ENCODE data around the gene KRT86.

Gene KRT86

DNA sequence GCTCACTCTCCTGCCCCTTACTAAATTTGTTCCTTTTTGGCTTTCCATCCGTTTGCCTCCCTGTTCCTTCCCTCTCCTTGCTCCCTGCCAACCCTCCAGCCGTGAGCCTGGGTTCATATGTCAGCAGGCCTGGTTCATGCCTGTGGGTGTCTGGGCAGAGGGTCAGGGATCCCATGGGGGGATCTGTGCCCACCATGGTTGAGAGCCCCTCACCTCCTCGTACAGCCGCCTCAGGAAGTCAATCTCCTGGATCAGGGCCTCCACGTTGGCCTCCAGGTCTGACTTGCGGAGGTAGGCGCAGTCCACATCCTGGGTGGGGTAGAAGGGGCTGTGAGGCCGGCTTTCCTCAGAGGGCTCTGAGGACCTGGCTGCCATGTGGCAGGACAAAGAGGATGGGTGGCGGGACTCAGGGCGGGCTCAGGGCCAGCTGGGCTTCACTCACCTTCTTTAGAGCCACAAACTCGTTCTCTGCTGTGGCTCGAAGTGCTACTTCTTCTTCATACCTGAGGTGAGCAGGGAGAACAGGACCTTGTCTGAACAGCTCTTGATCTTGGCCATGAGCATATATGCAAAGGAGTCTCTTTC, 43.1 kb downstream of the KRT86 start:
- no peak for DNase-seq

DNA sequence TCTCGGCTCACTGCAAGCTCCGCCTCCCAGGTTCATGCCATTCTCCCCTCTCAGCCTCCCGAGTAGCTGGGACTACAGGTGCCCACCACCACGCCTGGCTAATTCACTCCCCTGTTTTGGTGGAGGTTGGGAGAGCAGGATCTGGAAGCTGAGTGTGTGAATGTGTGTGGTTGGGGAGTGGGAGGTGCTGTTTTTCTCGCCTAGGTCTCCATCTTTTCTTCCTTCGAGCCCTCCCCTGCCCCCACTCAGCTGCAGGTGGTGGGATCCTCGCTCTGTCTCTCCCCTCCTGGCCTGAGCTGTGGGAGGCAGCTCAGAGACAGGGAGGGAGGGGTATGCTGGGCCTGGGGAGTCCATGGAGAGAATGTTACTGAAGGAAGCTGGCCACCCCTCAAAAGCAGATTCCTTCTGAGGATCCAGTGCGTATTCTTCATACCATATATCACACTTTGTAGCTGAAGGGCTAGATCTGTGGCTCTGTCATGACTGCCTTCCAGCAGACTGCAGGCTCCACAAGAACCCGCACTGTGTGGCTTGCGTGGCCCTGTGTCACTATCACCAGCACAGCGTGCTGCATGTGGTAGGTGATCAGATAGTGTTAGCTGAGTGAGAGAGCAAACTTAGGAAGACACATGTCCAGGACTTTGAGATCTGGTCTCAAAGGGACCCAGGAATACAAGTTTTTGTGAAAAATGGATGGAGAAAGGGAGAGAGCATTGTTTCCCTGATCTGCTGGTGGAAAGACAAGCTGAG, 44.0 kb downstream of the KRT86 start:
- DNase-seq, result no peak

DNA sequence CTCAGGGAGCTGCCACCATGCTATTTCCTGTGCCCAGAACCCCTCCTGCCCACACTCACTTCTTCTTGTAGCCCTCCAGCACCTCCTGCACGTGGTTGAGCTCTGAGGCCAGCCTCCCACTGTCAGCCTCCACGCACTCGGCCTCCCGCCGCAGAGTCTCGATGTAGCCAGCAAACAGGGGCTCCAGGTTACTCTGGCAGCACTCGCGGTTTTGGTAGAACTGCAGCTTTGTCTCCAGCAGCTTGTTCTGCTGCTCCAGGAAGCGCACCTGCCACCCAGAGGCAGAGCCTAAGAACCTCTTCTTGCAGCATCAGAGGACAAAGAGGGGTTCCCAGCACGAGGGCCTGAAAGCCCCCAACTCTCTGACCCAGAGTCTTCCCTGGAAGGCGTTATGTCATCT, 44.7 kb downstream of the KRT86 start:
- DNase-seq, result no peak

DNA sequence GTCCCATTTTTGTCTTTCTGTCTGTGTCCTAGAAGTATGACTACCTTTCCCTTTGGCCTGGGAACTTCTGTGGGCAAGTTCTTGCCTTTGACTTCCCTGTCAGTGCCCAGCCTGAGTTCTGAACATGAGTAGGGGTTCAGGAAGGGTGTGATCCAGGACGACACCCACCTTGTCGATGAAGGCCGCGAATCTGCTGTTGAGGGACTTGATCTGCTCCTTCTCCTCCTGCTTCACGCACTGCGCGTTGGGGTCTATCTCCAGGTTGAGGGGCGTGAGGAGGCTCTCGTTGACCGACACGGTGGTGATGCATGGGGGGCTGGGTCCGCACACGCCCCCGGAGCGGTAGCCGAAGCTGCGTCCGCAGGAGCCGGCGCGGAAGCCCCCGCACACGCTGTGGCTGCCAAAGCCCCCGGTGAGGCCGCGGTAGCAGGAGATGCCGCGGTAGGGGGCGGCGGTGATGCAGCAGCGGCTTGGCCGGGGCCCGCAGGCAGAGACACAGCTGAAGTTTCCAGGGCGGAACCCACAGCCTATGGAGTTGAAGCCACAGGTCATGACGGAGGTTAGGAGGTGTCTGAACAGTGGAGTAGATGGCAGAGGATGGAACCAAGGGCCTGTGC, 46.4 kb downstream of the KRT86 start, which contains the start of gene KRT83:
TSS of gene KRT83 (minus strand) at position 615 of the 617 bp plus-strand sequence. CDS start at position 552, 63 bp downstream.
- DNase-seq, result no peak

DNA sequence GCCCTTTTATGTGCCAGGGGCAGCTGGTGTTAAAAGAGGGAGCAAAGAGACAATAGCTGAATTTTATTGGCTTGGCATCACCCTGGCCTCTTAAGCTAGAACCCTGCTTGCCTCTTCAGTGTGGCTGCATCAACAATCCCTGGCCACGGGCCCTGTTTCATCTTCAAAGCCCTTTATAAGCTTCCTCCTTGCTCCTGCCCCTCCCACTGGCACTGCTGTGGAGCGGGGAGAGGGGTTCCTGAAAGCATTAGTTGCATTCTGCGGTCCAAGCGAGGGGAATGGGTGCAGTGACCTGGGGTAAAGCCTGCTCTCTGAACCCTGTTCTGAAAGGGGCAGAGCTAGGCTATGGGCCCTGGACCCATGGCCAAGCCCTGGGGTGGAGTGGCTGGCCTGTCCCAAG, 47.0 kb downstream of the KRT86 start:
- DNase-seq, result no peak

DNA sequence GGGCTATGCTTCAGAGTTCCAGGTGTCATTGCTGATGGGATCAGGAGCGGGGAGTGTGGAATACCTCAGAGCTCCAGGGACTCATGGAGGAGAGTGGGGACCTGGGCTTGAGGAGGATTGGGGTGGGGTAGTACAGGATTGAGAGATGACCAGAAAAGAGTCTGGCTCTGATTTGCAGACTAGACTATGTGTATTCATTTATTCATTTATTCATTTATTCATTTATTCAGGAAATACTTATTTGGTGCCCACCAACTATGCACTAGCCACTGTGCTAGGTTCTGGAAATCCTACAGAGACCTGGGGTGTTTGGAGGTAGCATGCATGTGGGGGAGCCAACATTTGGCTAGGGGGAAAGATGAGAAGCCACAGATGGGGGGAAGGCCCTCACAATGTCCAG, 47.6 kb downstream of the KRT86 start:
- no peak for DNase-seq

DNA sequence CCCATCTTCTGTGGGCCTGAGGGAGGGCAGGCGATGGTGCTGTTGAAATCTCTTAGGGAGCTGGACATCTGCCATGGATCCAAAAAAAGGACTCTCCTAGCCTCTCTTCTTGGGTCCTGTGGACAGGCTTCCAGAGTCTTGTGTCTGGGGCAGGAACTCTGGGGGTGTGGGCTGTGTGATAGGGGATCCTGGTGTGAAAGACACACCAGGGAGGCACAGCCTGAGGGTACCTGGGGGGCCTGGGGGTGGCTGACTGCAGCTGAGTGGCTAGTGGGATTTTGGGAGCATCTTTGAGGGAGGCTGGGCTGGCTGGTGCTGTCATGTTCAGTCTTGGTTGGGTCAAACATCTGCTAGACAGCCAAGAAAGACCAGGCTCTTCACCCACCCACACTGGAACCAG, 48.6 kb downstream of the KRT86 start:
- DNase-seq, result no peak

DNA sequence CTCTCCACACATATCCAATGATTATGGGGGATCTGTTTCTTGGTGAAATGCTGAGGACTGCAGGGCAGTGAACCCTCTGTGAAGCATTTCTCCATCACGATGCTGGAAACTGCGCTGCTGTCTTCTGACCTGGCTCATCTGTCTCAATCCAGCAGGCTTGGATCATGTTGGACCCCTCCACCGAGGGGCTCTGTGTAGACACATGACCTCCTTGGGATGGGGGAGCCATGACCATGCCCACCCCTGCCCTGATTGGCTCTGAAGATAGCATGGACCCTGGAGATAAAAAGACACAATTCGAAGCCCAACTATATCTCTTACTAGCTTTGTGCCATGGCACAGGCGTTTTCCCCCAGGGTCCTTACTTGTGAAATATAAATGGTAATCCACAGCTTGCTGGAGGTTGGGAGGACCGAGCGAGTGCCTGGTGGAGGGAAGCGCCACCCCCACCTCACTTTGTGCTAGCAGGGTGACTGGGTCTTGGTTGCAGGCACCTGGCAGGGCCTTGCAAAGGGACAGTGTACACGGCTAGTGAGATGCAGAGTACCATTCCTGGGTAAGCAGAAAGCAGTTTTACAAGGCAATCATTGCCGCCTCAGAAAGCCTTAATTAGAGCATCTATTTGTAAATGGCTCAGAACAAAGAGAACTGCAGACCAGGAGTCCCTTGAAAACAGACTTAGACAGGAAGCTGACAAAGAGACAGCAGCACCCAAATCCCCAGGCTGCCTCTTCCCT, 49.1 kb downstream of the KRT86 start:
- no peak for DNase-seq

DNA sequence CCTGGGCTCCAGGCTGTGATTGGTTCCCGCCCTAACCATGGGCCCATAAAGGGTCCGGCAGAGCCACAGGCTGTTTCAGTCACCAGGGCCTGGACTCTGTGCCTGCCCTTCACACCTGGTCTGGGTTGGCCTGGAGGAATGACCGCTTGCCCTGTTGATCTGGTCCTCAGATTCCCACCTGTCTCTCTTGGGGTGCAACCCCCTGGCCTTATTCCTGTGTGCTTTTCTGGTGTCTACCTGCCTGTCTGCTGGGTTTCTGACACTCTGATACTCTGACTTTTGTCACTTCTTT, 49.7 kb downstream of the KRT86 start:
- no peak for DNase-seq

DNA sequence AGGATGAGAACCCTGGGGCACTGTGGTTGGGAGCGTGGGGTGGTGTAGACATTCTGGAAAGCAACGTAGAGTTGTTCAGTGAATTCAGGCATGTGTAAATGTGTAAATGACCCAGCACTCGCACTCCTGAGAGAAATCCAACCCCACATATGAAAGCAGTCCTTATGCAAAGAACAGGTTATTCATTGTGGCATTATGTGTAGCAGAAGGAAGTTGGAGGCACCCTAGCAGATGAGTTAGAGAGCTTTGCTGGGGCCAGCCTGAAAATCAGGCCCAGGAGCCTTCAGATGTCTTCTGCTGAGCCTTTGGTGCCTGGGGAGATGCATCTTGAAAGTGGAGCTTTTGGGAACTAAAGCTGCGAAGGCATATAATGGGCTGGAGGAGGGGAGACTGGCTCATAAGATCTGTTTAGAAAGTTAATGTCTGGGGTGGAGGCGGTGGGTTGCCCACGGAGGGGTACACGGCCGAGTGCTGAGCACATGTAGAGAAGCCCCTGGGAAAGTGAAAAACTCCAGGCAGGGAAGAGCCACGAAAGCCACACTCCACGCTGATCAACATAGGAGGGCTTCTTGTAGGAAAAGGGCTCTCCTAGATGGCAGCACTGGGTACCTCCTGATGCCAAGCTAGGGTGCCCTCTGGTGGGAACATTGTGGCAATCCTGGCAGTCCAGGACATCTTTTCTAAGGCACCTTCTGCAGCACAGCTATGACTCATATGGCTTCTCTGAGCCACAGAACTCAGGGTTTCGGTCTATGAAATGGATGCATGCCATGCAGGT, 52.8 kb downstream of the KRT86 start:
- DNase-seq, result no peak

DNA sequence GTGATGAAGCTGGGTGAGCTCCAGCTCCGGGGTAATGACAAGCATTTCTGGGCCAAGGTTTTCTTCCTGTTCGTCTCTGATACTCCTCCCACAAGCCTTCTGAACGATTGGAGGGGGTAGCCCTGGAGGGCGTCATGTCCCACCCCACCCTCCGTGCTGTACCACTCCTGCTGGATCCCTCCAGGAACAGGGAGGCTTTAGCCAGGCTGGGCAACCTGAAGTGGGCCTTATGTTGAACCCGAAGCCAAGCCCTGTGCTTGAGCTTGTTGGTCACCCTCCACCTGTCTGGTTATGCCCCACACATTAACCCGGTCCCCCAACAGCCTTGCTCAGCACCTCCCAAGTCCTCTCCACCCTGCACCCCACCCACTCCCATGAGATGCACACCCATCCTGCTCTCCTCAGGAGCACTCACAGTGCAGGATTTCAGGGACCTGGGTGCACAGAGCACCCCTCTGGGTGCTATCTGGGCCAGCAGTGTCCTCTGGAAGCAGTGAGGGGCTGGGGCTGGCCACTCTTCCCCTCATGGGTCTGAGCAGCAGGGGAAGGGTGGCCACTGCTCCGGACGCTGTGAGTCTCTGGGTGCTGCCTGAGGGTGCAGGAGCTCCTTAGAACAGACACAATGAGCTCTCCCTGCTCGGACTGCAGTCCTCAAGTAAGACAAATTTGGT, 53.5 kb downstream of the KRT86 start:
- DNase-seq, result no peak

DNA sequence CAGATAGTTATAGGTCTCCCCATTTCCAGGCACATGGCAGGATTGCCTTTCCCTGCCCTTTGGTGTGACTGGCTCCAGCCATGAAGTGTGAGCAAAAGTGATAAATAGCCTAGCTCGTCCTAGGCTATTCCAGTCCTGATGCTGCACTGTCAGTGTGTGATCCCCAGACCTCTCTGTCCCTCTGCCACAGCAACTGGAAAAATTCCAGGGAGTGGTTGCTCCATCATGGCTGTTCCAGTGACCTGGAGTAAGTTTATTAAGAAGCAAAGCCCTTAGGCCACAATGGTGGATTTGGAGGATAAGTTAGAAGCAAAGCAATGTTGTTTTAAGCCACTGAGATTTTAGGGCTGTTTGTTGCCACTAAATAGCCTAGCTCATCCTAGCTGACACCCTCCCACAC, 56.6 kb downstream of the KRT86 start:
- DNase-seq, result no peak

DNA sequence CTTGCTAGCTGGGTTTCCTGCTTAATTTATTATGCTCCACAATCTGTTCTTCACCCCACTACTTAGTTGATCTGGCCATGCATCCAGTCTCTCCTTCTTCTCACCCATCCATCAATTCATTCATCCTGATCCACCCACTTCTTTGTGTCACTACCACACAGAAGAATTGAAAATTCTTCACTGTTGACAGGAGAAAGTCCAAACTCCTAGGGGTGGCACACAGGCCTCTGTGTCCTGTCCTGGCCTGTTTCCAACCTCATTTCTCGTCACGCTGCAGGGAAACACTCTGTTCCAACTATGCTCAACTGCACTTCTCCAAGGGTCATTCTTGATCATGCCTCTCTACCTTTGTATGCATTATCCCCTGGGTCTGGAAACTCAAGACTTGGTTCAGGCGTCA, 57.4 kb downstream of the KRT86 start:
- DNase-seq, result no peak

DNA sequence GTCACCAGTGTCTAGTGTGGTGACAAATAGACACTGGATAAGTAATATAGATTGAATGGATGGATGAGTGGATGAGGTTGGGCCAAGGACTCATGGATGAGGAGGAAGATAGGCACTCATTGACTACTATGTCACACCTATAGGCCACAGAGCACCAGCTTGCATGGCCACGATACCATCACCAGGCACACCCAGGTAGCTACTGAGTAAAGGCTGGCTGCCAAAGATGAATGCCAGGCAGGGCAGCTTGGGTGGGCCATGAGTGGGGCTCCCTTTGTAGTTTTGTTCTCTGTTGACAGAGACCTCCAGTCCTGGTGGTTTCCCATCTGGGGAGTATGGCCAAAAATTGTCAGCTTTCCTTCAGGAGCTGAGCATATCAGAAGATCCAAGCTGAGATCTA, 57.9 kb downstream of the KRT86 start:
- no peak for DNase-seq

DNA sequence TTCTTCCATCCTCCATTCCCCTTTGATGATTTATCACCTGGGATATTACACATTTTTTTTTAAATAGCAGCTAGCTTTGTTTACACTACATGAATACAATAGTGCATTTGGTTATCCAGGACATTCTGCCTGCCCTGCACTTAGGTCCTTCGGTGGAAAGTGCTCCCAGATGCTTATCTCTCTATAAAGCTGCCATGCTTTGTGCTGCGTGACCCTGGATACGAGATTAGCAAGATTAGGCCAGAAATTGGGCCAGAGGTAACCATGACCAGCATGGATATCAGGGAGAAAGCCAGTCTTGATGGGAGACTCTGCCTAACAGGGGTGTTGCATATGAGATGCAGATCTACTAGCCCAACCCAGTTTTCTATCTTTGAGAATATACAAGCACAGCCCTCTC, 58.9 kb downstream of the KRT86 start:
- no peak for DNase-seq

DNA sequence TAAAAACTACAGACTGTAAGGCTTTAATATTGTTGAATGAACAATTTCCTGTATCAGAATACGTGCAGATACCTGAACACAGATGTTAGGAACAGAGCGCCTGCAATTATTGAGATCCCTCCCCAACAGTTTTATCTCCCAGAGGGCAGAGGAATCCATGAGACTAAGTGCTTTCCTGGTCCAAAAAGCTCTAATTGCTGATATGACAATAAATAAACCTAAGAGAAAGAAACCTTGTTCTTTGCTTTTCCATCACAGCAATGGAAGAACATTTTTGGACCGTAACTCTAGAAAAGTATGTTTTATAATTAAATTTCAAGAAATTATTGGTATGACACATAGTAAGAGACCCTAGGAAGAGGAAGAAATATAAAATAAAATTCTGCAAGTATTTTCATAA, 59.7 kb downstream of the KRT86 start:
- DNase-seq, result no peak

DNA sequence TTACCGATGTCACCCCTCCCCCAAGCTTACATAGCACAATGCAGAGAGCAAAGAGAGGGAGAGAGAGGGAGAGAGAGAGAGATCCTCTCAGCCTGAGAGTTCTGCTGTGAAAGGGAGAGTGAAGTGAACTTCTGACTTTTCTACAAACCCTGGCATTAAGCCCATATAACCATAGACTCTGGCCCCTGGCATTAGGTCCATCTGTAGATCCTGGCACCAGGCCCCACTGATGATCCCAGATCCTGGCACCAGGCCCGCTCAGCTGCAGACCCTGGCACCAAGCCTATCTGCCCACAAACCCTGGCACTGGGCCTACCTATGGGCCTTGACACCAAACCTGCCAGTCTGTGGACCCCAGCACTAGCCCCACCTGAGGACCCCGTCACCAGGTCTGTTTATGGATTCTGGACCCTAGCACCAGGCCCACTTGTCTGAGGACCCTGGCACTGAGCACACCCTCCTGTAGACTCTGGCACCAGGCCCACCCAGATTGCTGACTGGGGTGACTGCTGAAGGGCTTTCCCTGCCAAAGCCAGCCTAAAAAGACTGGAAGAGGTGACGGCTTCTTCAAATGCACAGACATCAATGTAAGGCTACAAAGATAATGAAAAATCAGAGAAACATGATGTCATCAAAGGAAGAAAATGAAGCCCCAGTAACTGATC, 61.3 kb downstream of the KRT86 start:
- DNase-seq, result no peak

DNA sequence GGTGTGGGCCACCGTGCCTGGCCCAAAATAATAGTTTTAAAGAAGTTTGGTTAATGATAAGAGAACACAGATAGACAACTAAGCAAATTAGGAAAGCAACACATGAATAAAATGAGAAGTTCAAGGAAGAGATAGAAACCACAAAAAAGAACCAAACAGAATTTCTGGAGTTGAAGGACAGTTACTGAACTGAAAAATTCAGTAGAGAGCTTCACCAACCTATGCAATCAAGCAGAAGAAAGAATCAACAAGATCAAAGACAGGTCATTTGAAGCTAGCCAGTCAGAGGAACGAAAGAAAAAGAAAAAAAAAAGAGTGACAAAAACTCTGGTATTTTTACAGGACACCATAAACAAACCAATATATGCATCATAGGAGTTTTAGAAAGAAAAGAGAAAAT, 62.2 kb downstream of the KRT86 start:
- no peak for DNase-seq

DNA sequence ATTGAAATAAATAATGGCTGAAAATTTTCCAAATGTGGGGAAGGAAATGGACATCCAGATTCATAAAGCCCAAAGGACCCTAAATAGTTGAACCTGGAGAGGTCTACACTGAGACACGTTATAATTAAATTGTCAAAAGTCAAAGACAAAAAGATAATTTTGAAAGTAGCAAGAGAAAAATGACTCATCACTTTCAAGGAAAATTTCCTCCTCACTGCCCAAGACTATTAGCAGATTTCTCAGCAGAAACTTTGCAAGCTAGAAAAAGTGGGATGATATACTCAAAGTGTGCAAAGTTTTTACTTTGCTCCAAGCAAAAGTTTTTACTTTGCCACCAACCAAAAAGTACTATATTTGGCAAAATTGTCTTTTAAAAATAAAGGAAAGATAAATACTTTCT, 62.6 kb downstream of the KRT86 start:
- DNase-seq, result no peak

DNA sequence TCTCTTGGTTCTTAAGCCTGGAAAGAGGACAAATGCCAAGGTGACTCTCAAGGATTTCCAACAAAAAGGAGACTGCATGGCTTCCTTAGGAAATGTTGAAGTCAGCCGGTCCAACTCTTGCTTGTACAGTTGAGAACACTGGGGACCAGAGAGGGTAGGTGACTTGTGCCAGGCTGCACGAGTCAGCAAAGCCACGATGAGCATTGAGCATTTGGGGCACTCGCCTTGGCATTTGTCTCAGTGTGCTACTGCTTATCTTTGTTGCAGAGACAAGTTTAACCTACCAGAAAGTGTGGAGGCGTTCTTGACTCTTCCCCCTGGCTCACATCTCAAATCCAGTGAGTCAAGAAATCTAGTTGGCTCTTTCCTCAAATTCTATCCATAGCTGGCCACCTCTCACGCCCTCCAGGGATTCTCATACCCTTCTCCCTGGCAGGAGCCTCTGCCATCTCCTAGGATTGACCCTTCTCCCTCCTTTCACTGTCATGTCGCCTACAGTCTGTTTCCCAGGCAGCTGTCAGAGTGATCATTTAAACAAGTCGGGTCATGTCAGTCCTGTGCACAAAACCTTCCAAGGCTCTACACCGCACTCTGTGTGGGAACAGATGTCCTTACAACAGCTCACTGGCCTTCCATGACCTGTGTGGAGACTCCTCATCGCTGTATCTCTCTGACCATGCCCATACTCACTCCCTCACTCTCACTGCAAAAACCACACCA, 64.0 kb downstream of the KRT86 start:
- DNase-seq, result no peak

DNA sequence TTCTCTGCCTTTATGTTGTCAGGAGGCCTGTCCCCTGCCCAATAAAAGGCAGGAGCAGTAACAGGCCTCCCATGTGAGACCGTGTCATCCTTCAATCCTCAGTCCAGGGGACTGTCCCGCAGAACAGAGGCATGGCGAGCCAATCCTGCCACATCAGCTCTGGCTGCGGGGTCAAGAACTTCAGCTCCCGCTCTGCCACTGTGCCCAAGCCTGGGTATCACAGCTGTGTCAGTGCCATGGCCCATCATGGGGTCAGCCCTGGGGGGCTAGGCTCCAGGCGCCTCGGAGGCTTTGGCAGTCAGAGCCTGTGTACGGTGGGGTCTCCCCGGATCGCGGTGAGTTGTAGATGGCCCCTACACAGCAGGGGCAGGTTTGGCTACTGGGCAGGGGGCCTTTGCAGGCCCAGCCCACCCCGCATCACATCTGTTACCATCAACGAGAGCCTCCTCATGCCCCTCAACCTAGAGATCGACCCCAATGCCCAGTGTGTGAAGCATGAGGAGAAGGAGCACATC, 66.7 kb downstream of the KRT86 start:
- no peak for DNase-seq
